SU-DHL-6 (cell line): Measurements from ENCODE around the gene PDZD4.

Experiments used
- EZH2phosphoT487 ChIP-seq: fragments of 200-600 bp; sonication (generic), shearing (Covaris generic); conservative IDR thresholded peaks from 2 replicates; pipeline ENCODE4 v1.6.1; 2018; ENCODE audit warnings: mild to moderate bottlenecking, antibody characterized with exemption, low read length, moderate library complexity, mixed read lengths
- TF ChIP-seq, protein P1 (sequence below): fragments of 200-600 bp; sonication (generic); IDR thresholded peaks from one replicate; pipeline ENCODE4 v1.5.1; 2017; ENCODE audit warnings: antibody characterized with exemption, mild to moderate bottlenecking, low read length, moderate library complexity; ENCODE audit not compliant: insufficient read depth, poor library complexity, severe bottlenecking

DNA sequence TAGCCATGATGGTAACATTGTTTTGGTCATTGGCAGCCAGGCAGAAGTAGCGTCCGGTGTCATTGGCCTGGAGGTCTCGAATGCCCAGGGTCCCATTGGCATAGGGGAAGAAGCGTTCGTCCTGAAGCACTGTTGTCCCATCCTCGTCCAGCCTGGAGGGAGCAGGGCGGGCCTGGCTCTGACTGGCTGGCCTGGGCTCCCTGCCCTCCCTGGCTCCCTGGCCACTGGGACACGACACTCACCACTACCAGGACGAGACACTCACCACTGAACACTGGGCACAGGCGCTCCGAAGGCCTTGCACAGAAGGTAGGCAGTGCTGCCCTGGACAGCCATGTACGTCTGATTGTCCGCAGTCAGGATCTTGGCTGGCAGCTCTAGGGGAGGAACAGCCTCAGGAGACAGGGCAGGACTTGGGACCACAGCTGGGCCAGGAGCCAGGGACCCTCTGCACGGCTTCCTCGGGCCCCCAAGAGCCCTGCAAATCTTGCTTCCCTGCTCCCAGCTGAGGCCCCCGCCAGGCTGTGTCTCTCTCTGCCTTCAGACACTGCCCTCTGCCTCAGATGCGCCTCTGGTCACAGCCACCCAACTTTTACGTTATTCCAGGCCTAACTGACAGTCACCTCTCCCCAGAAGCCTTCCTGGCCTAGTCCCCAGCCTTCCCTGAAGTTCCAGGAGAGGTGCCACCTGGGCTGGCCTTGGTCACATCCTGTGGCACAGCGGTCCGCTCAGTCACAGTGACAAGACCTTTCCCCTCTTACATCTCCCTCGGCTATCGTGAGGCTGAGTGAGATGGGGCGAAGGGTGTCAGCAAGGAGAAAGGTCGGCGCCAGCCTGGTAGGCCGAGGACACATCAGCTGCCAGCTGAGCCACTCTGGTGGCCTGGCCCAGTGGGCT lies 38.5 kb upstream of the PDZD4 start:
- TF ChIP-seq, protein P1, sequence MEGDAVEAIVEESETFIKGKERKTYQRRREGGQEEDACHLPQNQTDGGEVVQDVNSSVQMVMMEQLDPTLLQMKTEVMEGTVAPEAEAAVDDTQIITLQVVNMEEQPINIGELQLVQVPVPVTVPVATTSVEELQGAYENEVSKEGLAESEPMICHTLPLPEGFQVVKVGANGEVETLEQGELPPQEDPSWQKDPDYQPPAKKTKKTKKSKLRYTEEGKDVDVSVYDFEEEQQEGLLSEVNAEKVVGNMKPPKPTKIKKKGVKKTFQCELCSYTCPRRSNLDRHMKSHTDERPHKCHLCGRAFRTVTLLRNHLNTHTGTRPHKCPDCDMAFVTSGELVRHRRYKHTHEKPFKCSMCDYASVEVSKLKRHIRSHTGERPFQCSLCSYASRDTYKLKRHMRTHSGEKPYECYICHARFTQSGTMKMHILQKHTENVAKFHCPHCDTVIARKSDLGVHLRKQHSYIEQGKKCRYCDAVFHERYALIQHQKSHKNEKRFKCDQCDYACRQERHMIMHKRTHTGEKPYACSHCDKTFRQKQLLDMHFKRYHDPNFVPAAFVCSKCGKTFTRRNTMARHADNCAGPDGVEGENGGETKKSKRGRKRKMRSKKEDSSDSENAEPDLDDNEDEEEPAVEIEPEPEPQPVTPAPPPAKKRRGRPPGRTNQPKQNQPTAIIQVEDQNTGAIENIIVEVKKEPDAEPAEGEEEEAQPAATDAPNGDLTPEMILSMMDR, result no peak
- TF ChIP-seq EZH2phosphoT487, result no peak
